Aorta (tissue), 5 donors: ENCODE results near the gene FOXQ1. TPM values are rescaled to one million over a fixed set of nuclear protein-coding genes. Genes with fewer than 3 reads are reported as not detected.

Experiments
- ATAC-seq: fragments of 200-7000 bp; cut with Tn5 transposase; one replicate; pipeline ENCODE4 v1.9.1; 2022; ENCODE audit warnings: moderate library complexity; ENCODE audit not compliant: low FRiP score
- DNase-seq, 2 donors: peaks; one replicate each; pipeline ENCODE4 v3.0.0-alpha.2; 2020
- H3K27ac ChIP-seq, 2 donors: one replicate each; pipeline ENCODE4 v1.5.1; 2013; ENCODE audit warnings: low read length in 2 of 2, mild to moderate bottlenecking in 2 of 2, moderate library complexity in 2 of 2, control low read depth in 1 of 2, inconsistent platforms in 1 of 2, low read depth in 1 of 2
- H3K27me3 ChIP-seq, 2 donors: one replicate each; pipeline ENCODE4 v1.6.1; 2013; ENCODE audit warnings: control low read depth in 1 of 2, low read length in 1 of 2, mild to moderate bottlenecking in 1 of 2, moderate library complexity in 1 of 2; ENCODE audit not compliant: insufficient read depth in 2 of 2, control insufficient read depth in 1 of 2
- H3K36me3 ChIP-seq, 2 donors: one replicate each; pipeline ENCODE4 v1.6.1; 2013; ENCODE audit warnings: control low read depth in 1 of 2, low read length in 1 of 2, mild to moderate bottlenecking in 1 of 2; ENCODE audit not compliant: insufficient read depth in 2 of 2, control insufficient read depth in 1 of 2
- H3K4me1 ChIP-seq, 2 donors: one replicate each; pipeline ENCODE4 v1.6.1; 2013; ENCODE audit warnings: low read length in 2 of 2, control low read depth in 1 of 2, mild to moderate bottlenecking in 1 of 2, moderate library complexity in 1 of 2; ENCODE audit not compliant: insufficient read depth in 2 of 2, control insufficient read depth in 1 of 2
- H3K4me3 ChIP-seq, 2 donors: one replicate each; pipeline ENCODE4 v1.5.1; 2013; ENCODE audit warnings: low read length in 2 of 2, control low read depth in 1 of 2, mild to moderate bottlenecking in 1 of 2
- H3K9me3 ChIP-seq: one replicate; pipeline ENCODE4 v1.6.1; 2013; ENCODE audit warnings: mild to moderate bottlenecking, low read length; ENCODE audit not compliant: control insufficient read depth
- WGBS, 2 donors: extraction: QIAGEN DNeasy Blood & Tissue Kit; methylation state at CpG; one replicate each; pipeline ENCODE4 v1.1.7; 2013; 5-methylcytosine and 5-hydroxymethylcytosine counted together
- intact Hi-C, 2 donors: fragments of 100-400 bp; cut with DNase I; formaldehyde crosslinking; loops; one replicate each; pipeline versions ENCODE4 v1.14.2 to v1.15.0; 2022
- polyA plus RNA-seq, 2 donors: library from polyadenylated mRNA; stranded (reverse); fragments of 200-250 nt; gene quantifications; one replicate each; pipeline ENCODE4 v1.2.3, GENCODE V29; 2013
- total RNA-seq, 2 donors: library from RNA; stranded (reverse); fragmentation: NEBNext Ultra II Directional; extraction: Animal tissue kit (Norgen Biotek cat#: 25700); gene quantifications; one replicate each; pipeline ENCODE4 v1.2.1, GENCODE V29; 2021
- donor health status: healthy with polysubstance abuse.
- donor health status: Bipolar disorder and iron deficiency.
- donor health status: DM: no; HTN: no; CAD: no.
- donor health status: DM: no; HTN: no; CAD: no.
- donor health status: DM: yes; HTN: yes; CAD: no.

Gene FOXQ1
- total and polyA plus RNA-seq, 4 donors: 0.05 TPM; not detected in 3

- Histone ChIP-seq H3K36me3 (no peaks in the 10 kb centered on the region), H3K4me3 (no peak overlapping the region), H3K4me1 (no peaks in the 10 kb centered on the region), H3K9me3 (no peaks in the 10 kb centered on the region), H3K27me3 (no peaks in the 10 kb centered on the region), H3K27ac (no peak overlapping the region)
- ATAC-seq (no peak), DNase-seq (no peak)
- WGBS, 2 donors: 36 to 50% methylated on average over 5 of the region's 5 CpGs
- intact Hi-C loops: no loop called here
These were observed 10.9 kb downstream of the FOXQ1 start for GRCh38 chr6:1322696-1323219.

GRCh38 chr6:1324936-1325335, 13.0 kb downstream of the FOXQ1 start:
- no peak overlapping the region for H3K4me3 ChIP-seq
- intact Hi-C loops: no loop called here
- H3K27ac ChIP-seq: no peak overlapping the region
- ATAC-seq (no peak), DNase-seq (no peak)
- 82 to 84% methylated on average over 7 of the region's 7 CpGs for WGBS, 2 donors
- H3K27me3 ChIP-seq: no peaks in the 10 kb centered on the region
- no peaks in the 10 kb centered on the region for H3K9me3 ChIP-seq
- H3K4me1 ChIP-seq: no peaks in the 10 kb centered on the region
- no peaks in the 10 kb centered on the region for H3K36me3 ChIP-seq

GRCh38 chr6:1325461-1326309, 13.8 kb downstream of the FOXQ1 start:
- DNase-seq (no peak), ATAC-seq (no peak)

GRCh38 chr6:1326535-1327121, 14.7 kb downstream of the FOXQ1 start:
- Histone ChIP-seq H3K36me3 (no peaks in the 10 kb centered on the region), H3K27ac (no peak overlapping the region), H3K4me3 (no peak overlapping the region), H3K27me3 (no peaks in the 10 kb centered on the region), H3K9me3 (no peaks in the 10 kb centered on the region), H3K4me1 (no peaks in the 10 kb centered on the region)
- WGBS, 2 donors: 37 to 43% methylated on average over 11 of the region's 11 CpGs
- intact Hi-C loops: no loop called here
- no peak for DNase-seq
- no peak for ATAC-seq

More at GRCh38 chr6:1325461-1326309, 13.8 kb downstream of the FOXQ1 start:
- no peaks in the 10 kb centered on the region for H3K9me3 ChIP-seq
- WGBS, 2 donors: 61 to 72% methylated on average over 6 of the region's 6 CpGs
- intact Hi-C loops: no loop called here
- no peaks in the 10 kb centered on the region for H3K4me1 ChIP-seq
- no peaks in the 10 kb centered on the region for H3K36me3 ChIP-seq
- no peak overlapping the region for H3K27ac ChIP-seq
- H3K27me3 ChIP-seq: no peaks in the 10 kb centered on the region
- H3K4me3 ChIP-seq: no peak overlapping the region

GRCh38 chr6:1327630-1328029, 15.7 kb downstream of the FOXQ1 start:
- no peak overlapping the region for H3K4me3 ChIP-seq
- DNase-seq (no peak), ATAC-seq (no peak)
- 71 to 75% methylated on average over 8 of the region's 8 CpGs for WGBS, 2 donors
- intact Hi-C loops: no loop called here
- H3K27ac ChIP-seq: no peak overlapping the region
- no peaks in the 10 kb centered on the region for H3K4me1 ChIP-seq
- H3K27me3 ChIP-seq: no peaks in the 10 kb centered on the region
- no peaks in the 10 kb centered on the region for H3K9me3 ChIP-seq
- no peaks in the 10 kb centered on the region for H3K36me3 ChIP-seq

GRCh38 chr6:1328129-1328800, 16.4 kb downstream of the FOXQ1 start:
- ATAC-seq (no peak), DNase-seq (no peak)
- H3K36me3 ChIP-seq: no peaks in the 10 kb centered on the region
- no peak overlapping the region for H3K27ac ChIP-seq
- no peaks in the 10 kb centered on the region for H3K9me3 ChIP-seq
- H3K27me3 ChIP-seq: no peaks in the 10 kb centered on the region
- intact Hi-C loops: no loop called here
- H3K4me3 ChIP-seq: no peak overlapping the region
- no peaks in the 10 kb centered on the region for H3K4me1 ChIP-seq
- 78 to 82% methylated on average over 2 of the region's 2 CpGs for WGBS, 2 donors

GRCh38 chr6:1329708-1330107, 17.8 kb downstream of the FOXQ1 start:
- ATAC-seq: no peak
- no peaks in the 10 kb centered on the region for H3K36me3 ChIP-seq
- no peaks in the 10 kb centered on the region for H3K9me3 ChIP-seq
- intact Hi-C loops: no loop called here
- no peak overlapping the region for H3K27ac ChIP-seq
- no peak for DNase-seq
- H3K4me3 ChIP-seq: no peak overlapping the region
- no peaks in the 10 kb centered on the region for H3K27me3 ChIP-seq
- no peaks in the 10 kb centered on the region for H3K4me1 ChIP-seq

- DNase-seq: no peak
- 31 to 43% methylated on average over 11 of the region's 11 CpGs for WGBS, 2 donors
These were observed 22.8 kb downstream of the FOXQ1 start for GRCh38 chr6:1334684-1335083.

More at GRCh38 chr6:1334684-1335083, 22.8 kb downstream of the FOXQ1 start:
- H3K4me3 ChIP-seq: no peak overlapping the region
- H3K9me3 ChIP-seq: no peaks in the 10 kb centered on the region
- no peak overlapping the region for H3K27ac ChIP-seq
- intact Hi-C loops: no loop called here
- ATAC-seq: peak; percentile 52
- H3K36me3 ChIP-seq: no peaks in the 10 kb centered on the region
- H3K4me1 ChIP-seq: no peaks in the 10 kb centered on the region
- no peaks in the 10 kb centered on the region for H3K27me3 ChIP-seq
